Sciatic nerve (tissue), 2 donors: Measurements from ENCODE around the gene ABCA4. TPM values are rescaled to one million over a fixed set of nuclear protein-coding genes. Genes with fewer than 3 reads are reported as not detected.
A peak's percentile ranks its signal among the peaks of the same experiment; 100 is the strongest.

Source experiments
- ATAC-seq: fragments of 200-7000 bp; cut with Tn5 transposase; one replicate; pipeline ENCODE4 v1.9.1; 2020; ENCODE audit warnings: mild to moderate bottlenecking, moderate library complexity
- DNase-seq: peaks from one replicate; pipeline ENCODE4 v3.0.0-alpha.2; 2020; ENCODE audit warnings: low spot score
- intact Hi-C: fragments of 100-400 bp; cut with DNase I; formaldehyde crosslinking; loops from one replicate; pipeline ENCODE4 v1.14.2; 2022
- total RNA-seq: library from RNA; stranded (reverse); fragmentation: NEBNext Ultra II Directional; extraction: Animal tissue kit (Norgen Biotek cat#: 25700); gene quantifications from one replicate; pipeline ENCODE4 v1.2.1, GENCODE V29; 2021
- donor health status: DM: no; HTN: no; CAD: no.
- donor health status: DM: no; HTN: no; CAD: no.

ABCA4 gene
- total RNA-seq, 1 donor from 2014 or later: 0.40 TPM

GRCh38 chr1:94107141-94107540 lies 13.8 kb downstream of the ABCA4 start:
- no peak for DNase-seq
- intact Hi-C loops: no loop called here
- no peak for ATAC-seq

DNA sequence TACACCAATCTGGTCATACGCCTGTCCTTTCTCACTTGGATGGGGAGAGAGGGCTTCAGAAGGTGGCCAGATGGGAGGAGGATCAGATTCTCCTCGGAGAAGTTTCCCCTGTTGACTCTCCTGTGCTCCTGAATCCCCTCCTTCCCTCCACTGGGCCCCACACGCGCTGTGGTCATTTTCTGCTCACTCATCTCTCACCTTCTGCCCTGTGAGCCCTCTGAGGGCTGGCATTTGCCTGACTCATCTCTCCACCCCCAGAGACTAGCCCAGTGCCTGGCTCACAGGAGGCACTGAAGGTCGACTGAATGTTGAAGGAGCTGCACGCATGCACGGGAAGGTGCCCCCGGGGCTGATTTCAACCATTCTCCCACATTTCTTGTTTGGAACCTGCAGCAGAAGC lies 14.2 kb downstream of the ABCA4 start:
- ATAC-seq (no peak), DNase-seq (no peak)
- intact Hi-C loops: no loop called here

GRCh38 chr1:94105957-94106529 lies 14.9 kb downstream of the ABCA4 start:
- ATAC-seq (peak; percentile 20), DNase-seq (no peak)
- intact Hi-C loops: no loop called here

DNA sequence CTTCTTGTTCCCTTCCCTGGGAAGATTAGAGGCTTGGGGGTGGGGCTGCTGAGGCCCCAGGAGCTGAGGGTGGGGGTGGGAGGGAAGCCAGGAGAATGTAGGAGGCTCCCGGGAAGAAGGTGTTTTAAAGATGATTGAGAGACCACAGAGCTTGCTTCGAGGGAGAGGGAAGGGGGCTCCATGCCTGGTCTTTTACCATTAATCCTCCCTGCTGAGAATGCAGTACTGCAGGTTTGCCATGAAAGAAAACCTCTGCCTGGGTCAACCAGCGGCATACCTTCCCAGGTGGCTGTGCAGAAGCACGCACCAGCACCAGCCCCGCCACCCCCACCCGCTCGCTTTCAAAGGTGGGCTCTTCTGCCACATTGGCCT lies 15.4 kb downstream of the ABCA4 start:
- no peak for DNase-seq
- no peak for ATAC-seq
- intact Hi-C loops: no loop called here

- intact Hi-C loops: no loop called here
- DNase-seq: no peak
- no peak for ATAC-seq
Observed at GRCh38 chr1:94104776-94105580, 16.0 kb downstream of the ABCA4 start.

DNA sequence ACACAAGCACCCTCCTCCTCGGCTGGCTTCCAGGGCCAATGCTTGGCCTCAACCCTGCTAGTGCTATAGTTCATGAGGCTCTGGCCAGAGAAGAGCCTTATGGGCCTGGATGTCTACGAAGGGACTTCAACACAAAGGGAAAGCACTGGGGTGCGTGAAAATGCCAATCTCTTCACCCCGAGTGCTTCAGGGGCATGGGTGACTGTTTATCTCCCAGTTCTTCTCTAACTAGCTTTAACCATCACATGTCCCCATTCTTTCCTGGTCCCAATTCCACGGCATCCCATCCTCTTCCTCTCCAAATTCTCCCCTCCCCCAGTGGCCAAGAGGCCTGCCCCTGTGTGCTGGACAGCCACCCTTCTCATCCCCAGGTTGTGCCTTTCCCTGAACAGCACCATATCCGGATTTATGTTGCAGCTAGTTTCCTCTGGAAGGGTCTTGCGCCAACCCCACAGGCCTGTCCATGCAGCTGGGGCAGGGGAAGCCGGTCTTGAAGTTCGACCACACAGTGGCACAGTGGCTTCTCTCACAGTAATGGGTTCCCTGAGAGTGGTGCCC lies 16.7 kb downstream of the ABCA4 start:
- intact Hi-C loops: no loop called here
- no peak for ATAC-seq
- no peak for DNase-seq

DNA sequence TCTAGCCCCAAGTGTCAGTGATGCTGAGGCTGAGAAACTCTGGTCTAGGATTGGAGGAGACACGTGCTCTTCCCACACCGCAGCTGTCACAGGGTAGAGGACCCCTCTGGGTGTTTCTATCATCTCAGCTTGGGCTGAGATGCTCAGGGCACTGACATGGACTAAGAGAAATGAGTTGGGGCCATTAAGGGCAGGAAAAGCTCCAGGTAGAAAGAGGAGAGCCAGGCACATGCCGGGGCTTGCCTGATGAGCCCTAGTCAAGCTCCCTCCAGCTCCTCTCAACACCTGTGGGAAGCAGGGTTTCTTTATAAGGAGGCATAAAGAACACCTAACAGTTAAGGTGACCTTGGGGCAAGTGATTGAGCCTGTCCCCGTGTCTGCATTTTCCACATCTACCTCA lies 17.3 kb downstream of the ABCA4 start:
- intact Hi-C loops: no loop called here
- no peak for ATAC-seq
- DNase-seq: no peak

DNA sequence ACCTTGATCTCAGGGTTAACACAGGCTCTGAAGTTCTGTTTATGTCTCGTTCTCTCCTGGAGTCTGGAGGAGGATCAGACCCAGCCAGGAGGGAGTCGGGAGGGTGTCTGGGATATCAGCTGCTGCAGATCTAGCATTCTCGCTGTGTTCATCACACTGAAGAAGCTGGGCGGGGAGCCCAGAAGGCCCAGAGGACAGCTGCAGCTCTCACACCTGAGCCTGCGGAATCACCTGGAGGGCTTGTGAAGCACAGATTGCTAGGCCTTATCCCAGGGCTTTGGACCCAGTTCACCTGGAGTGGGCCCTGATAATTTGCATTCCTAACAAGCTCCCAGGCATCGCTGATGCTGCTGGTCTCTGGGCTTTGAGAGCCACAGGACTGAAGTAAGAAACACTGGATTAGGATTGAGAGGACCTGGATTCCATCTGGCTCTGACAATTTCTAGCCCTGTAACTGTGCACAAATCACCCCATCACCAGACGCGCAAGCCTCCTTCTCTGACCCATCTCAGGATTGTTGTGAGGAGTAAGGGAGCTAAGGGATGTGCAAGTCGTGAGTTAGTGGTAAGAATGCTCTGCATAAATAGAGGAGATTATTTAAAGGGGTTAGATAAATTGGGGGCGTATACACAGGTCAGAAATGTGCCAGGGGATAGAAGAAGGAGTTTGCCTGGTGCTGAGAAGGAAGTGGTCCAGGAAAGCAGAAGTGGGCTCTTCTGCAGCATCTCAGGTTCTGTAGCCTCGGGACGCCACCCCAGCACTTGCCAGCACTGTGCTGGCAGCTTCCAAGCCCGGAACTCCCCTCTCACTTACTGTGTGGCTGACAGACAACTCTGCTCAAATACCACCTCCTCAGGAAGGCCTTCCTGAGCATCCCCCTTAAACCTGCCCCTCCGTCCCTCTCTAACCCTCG lies 19.1 kb downstream of the ABCA4 start:
- intact Hi-C loops: no loop called here
- DNase-seq (peak; percentile 56), ATAC-seq (no peak)

DNA sequence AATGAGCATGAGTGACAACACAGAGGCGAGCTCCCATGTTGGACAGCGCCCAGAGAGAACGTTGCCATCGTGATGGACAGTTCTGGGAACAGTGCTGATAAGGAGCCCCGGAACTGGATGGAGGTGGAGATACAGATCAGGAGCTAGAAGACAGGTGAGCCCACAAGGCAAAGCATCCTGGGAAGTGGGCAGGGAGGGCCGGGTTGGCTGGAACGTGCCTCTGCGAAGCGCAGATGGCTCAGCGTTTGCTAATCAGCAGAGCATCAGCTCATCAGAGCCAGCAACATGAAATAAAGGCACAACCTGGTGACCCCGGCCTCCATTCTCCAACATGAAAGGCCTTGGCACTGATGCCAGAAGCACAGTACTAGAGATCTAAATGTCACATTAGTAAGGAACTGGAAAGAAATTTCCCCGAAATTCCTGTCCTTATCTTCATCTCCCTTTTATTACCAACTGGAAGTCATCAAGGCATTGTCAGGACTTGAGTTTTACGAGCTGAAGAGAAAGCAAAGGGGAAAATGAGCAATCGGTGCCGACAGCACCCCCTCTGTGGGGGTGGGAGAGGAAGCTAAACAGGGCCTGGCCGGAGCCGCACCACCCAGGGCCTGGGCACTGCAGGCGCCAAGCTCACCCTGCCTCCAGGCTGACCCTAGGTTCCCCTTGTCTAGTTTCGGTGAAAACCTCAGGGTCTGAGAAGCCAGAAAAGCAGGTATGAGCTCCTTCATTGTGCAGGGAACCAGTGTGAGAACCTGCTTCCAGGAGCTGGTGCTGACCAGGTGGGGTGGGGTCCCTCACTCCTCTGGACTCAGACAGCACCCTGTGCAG lies 19.9 kb downstream of the ABCA4 start:
- DNase-seq: no peak
- no peak for ATAC-seq
- intact Hi-C loops: no loop called here

DNA sequence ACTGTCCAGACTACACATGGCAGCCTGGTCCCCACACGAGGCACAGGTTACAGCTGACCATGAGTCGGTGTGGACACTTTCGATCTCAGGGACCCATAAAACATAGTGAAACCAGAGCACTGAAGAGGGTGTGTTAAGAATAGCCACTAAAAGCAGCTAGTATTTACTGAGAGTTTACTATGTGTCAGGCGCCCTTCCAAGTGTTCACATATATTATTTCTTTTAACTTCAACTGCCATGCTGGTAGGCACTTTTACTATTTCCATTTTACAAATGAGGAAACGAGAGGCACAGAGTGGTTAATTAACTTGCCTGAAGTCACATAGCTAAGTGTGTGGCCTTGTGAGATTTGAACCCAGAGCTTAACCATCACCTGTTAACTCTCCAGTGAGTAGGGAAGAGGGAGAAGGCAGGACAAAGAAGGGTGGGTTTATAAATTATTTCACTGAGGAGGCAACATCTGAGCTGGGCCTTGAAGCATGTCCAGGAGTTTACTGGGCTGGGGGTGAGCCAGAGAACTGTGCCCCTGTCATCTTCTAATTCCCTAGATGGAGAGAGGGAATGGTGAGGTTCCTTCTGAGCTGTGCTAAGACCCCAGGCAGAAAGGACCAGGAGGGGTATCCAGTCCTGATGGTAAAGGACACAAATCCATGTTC lies 20.7 kb downstream of the ABCA4 start:
- ATAC-seq (no peak), DNase-seq (no peak)
- intact Hi-C loops: no loop called here

DNA sequence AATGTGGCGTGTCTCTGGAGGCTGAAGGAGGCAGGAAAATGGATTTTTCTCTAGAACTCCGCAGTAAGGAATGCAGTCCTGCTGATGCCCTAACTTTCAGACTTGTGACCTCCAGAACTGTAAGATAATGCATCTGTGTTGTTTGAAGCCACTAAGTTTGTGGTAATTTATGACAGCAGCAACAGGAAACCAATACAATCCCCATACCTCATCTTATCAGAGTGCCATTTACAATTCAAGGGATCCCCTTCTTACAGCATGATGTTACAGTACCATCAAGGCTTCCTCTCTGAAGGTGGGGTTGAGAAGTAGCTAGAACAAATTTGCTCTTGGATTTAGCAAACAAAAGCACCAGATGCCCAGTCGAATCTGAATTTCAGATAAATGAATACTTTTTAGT lies 21.6 kb downstream of the ABCA4 start:
- no peak for DNase-seq
- ATAC-seq: no peak
- intact Hi-C loops: no loop called here

- intact Hi-C loops: no loop called here
- DNase-seq (peak; percentile 59), ATAC-seq (no peak)
Observed at GRCh38 chr1:94098585-94099111, 22.3 kb downstream of the ABCA4 start.

DNA sequence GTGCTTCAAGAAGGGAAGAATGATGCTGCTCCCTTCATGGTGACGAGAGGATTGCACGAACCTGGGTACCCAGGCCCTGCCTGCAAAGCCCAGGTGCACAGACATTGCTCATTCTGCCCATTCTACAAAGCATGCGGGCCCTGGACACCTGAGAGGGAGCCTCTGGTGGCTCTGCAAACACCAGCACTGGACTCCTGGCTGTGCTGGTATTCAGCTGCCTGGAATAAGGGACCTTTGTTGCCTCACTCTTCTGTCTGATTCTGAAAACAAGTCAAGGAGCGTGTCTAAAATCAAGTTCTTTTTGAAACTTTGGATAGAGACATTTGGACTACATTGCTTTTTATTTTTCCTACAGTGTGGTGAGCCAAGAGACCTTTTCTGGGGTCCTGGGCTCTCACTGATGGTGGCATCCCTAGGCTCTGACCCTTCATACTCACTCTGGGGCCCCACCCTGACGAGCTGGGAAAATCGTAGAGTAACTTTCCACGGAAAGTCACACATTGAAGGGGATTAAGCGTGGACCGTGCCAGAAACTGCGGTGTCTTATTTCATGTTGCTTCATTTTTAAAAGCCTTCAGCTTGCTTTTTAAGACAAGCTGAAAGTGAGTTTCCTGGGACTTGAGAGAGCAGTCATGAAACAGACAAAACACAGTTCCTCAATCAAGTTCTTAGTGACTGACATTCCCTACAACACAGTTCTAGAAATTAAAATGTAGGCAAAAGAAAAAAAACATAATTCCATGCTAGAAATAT lies 24.0 kb downstream of the ABCA4 start:
- peak; percentile 51 for ATAC-seq
- peak; percentile 74 for DNase-seq
- intact Hi-C loops: no loop called here

DNA sequence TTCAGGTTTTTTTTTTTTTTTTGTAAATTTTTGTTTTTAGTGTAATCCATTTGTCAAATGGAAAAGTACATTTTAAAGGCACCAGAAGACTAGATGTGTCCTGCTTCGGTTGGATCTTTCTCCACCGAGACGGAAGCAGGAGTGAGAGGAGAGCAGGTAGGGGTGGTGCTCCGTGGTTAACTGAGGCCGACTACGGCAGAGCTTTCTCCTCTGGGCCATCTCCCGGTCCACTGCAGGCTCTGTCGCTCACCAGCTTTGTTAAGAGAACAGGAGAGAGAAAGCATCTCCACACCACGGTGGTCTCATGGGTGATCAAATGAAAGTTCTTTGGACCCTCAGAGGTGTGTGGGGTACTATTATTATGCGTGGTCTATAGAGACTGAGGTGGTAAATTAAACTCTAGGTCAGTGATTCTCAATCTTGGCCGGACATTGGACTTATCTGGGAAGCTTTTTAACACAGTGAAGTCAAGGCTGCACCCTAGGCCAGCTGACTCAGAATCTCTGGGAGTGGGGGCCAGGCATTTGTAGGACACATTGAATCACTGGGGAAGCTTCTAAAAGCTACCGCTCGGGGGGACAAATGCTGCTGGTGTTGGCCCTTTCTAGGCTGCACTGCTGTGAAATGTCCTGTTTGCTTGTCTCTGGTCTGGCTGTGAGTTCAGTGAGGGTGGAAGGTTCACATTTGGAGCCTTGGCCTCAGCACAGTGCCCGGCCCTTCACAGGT lies 25.0 kb downstream of the ABCA4 start:
- ATAC-seq (peak; percentile 9), DNase-seq (no peak)

DNA sequence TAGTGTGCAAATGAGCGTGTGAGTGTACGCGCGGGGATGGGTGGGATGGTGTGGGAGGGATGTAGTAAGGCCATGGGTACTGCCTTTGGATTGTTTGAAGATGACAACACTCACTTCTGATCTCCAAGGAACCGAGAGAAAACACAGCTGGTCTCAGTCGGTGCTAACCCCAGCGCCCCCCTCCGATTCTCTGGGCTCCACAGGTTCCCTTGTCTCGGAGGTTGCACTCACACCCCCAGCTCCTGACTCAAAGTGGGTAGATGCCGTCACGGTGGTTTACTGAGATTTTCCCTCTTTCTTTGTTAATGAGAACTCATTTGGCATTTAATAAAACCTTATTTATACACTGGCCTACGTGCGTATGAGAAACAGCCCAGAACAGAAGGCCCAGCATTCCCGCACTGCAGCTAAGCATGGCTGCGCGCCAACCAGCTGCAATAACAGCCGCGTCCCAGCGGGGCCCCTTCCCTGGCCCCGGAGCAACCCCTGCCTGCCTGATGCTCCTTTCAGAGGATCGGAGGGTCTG lies 25.8 kb downstream of the ABCA4 start:
- intact Hi-C loops: no loop called here
- peak; percentile 94 for DNase-seq
- peak; percentile 91 for ATAC-seq

More for the DNA sequence above, 25.0 kb downstream of the ABCA4 start:
- intact Hi-C loops: no loop called here

DNA sequence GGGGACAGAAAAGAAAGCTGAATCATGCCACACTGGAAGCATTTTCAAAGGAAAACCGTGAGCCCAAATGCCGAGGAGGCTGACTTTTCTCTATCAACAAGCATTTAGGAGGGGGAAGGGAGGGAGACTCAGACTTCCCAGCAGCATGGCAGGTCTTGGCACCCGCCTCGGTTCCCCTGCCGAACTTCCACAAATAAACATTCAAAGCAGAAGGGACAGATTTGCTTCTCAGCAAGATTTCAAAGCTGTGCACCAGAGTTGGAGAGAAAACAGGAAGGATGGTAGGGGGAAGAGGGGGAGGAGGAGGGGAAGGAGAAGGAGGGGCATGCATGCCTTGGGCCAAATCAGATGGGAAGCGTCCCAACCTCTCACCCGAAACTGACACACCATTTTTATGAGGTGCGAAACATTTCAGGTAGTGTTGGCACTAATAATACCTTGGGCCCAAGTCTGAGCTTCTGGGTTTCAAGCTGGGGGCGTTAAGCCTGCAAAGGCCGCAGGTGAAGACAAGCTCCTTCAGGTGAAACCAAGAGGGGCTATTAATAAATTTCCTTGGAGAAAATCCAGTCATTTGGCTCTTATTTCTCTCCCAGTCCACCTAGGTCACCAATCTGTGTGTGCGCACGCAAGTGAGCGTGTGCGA lies 26.4 kb downstream of the ABCA4 start:
- peak; percentile 82 for DNase-seq
- peak; percentile 63 for ATAC-seq
- intact Hi-C loops: no loop called here
